Gastroesophageal sphincter (tissue), 3 donors: ENCODE measurements around the gene MED23.

Experiments
- EP300 ChIP-seq: sonication (generic); formaldehyde crosslinking; IDR thresholded peaks from one replicate; pipeline ENCODE4 v1.6.1; 2017; ENCODE audit warnings: antibody characterized with exemption, mild to moderate bottlenecking
- POLR2A ChIP-seq, 2 donors: fragments of 450-650 bp; IDR thresholded peaks; one replicate each; pipeline ENCODE4 v1.6.1; 2017; ENCODE audit warnings: antibody characterized with exemption in 2 of 2, mild to moderate bottlenecking in 2 of 2, moderate library complexity in 1 of 2
- TF ChIP-seq, protein P1 (sequence below), 4 experiments: fragments of 200-600 bp in 2 of 4; fragments of 450-650 bp in 2 of 4; sonication (generic) in 1 of 4; IDR thresholded peaks; one replicate each; pipeline ENCODE4 v1.5.1; 2017 to 2019; ENCODE audit warnings: antibody characterized with exemption in 4 of 4, mild to moderate bottlenecking in 2 of 4, moderate library complexity in 2 of 4

- TF ChIP-seq, protein P1, sequence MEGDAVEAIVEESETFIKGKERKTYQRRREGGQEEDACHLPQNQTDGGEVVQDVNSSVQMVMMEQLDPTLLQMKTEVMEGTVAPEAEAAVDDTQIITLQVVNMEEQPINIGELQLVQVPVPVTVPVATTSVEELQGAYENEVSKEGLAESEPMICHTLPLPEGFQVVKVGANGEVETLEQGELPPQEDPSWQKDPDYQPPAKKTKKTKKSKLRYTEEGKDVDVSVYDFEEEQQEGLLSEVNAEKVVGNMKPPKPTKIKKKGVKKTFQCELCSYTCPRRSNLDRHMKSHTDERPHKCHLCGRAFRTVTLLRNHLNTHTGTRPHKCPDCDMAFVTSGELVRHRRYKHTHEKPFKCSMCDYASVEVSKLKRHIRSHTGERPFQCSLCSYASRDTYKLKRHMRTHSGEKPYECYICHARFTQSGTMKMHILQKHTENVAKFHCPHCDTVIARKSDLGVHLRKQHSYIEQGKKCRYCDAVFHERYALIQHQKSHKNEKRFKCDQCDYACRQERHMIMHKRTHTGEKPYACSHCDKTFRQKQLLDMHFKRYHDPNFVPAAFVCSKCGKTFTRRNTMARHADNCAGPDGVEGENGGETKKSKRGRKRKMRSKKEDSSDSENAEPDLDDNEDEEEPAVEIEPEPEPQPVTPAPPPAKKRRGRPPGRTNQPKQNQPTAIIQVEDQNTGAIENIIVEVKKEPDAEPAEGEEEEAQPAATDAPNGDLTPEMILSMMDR (IDR thresholded peaks at IDR 0.05): no peak
- TF ChIP-seq EP300 (no peak), POLR2A (IDR thresholded peaks at IDR 0.05) (no peak)
Measured at GRCh38 chr6:131568726-131569125, 59.3 kb downstream of the MED23 start.
